Left kidney (tissue), 2 donors: Measurements from ENCODE around the gene MPZL3. TPM values are rescaled to one million over a fixed set of nuclear protein-coding genes. Genes with fewer than 3 reads are reported as not detected.
"Not testable (repeated sequence)": the region's sequence is repeated elsewhere in the genome, so short reads cannot be mapped to it uniquely, and the experiment has no call there.

ENCODE experiments used
- DNase-seq: peaks from one replicate; pipeline ENCODE4 v3.0.0-alpha.2; 2013
- polyA plus RNA-seq: library from polyadenylated mRNA; unstranded; fragments of 120-200 nt; gene quantifications from one replicate; pipeline ENCODE4 v1.2.1, GENCODE V29; 2013; ENCODE audit not compliant: insufficient read length

Gene MPZL3
- polyA plus RNA-seq, 1 donor = 6.5 TPM

DNA sequence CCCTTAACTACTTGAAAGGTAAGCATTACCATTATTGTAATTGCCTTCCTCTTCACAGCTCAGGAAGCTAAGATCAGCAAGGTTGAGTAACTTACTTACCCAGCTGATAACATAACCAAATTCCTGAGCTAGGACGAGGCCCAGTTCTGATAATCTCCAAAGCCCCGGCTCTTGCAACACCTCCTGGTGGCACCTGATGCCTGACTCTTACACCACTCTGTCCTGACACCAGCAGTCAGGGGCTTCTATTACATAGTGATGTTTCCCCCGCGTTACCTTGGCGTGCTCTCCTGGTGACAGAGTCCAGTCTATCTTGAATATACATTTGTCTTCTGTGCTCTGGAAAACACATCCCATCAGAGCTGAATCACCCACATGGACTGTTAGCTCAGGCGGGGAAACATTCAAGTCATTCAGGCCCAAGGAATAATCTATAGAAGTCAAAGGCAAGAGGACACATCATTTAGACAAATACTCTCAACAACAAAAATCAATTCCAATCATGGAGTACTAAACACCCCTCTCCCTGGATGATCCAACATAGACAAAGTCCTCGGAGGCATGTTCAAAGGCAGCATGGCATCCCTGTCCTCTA, 39.9 kb downstream of the MPZL3 start:
- DNase-seq = no peak

DNA sequence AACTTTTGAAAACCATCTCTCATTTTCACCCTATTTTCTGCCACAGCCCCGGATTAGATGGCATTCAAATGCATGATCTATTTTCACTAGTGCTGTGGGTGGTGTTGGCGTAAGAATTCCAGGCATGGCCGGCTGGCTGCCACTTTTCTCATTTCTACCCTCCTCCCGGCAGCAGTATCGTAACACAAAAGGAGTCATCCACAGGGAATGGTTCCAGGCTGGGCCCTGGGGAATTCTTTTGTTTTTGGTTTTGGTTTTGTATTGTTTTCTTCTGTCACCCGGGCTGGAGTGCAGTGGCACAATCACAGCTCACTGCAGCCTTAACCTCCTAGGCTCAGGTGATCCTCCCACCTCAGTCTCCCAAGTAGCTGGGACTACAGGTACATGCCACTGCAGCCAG, 41.2 kb downstream of the MPZL3 start:
- no peak for DNase-seq

- no peak for DNase-seq
Observed at GRCh38 chr11:118210323-118210722, 41.8 kb downstream of the MPZL3 start.

DNA sequence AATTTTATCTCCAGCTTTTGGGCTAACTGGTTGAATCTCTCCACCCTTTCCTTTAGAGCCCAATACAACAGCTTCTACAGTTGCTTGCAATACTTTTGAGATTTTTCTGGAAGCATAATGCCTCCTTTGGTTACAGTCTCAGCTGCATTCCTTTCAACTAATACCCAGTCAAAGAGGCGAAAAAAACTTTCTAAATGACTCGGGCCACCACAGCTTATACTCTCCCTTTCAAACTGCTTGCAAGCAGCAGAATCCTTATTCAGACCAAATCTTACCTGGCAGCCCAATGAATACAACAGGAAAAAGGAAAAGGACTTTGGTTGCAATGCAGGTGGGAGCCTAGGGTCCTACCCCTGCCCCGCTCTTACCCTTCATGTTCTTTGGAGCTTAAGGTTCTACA, 43.1 kb downstream of the MPZL3 start:
- DNase-seq = no peak

- no peak for DNase-seq
Observed at GRCh38 chr11:118207079-118207478, 45.1 kb downstream of the MPZL3 start.

GRCh38 chr11:118206391-118207031, 45.7 kb downstream of the MPZL3 start:
- DNase-seq = peak; percentile 24

DNA sequence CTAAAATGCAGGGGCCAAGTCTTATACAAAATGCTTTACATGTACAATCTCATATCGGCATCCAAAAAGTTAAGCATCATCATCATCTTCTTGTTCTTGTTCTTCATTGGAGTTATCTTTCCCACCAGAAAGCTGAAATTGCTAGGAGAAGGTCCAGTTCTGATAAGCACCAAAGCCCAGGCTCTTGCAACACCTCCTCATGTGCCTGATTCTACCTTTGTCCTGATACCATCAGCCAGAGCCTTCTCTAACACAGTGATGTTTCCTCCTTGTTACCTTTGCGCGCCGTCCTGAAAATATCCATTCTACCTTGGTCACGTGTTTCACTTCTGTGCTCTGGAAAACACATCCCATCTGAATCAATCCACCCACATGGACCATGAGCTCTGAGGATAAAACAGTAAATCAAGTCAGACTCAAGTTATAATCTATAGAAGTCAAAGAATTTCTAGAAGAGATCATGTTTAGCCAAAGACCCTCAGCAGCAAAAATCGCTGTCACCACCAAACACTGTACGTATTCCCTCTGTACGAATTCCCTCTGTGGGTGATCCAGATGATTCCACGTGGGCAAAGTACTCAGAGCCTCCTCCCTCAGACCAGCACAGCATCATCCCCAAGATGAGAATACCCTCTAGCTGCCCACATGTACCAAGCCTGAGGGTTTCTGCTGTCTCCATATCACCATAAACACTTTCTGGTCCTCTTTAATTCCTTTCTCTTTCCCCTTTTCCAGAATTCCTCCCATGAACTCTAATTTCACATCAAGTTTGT, 46.4 kb downstream of the MPZL3 start:
- DNase-seq = no peak

DNA sequence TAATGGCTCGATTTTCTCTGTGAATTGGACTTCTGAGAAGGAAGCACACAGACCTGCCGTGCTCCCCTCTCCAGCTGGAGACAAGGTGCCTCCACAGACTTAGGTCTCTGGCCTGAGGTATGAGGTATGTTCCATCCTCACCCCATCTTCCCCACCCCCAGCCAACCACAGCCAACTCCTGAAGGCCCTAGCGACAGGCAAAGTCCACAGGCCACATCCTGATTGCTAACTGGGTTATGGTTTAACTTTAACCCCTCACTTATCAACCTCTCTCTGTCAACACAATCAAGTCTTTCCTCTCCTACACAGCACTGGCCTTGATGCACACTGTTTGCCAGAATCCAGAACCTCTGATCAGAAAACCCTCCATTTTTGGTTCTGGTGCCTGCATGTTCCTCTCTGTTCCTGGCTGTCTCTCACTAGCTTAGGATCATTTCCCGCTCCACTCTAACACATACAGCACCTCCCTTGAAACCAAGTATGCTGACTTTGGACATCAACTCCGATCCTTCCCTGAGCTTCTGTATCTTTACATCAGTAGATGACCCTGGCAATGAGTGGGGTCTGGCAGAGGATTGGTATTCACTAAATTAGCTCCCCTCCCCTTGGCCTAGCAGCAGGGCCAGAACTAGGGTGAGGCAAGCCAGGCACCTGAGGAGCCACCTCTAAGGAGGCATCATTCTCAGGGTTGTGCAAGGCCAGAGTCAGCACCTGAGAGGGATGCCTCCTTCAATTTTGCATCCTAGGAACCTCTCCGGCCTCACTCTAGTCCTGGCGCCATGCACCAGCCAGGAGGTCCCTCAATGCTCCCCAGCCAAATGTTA, 49.4 kb downstream of the MPZL3 start:
- no peak for DNase-seq

DNA sequence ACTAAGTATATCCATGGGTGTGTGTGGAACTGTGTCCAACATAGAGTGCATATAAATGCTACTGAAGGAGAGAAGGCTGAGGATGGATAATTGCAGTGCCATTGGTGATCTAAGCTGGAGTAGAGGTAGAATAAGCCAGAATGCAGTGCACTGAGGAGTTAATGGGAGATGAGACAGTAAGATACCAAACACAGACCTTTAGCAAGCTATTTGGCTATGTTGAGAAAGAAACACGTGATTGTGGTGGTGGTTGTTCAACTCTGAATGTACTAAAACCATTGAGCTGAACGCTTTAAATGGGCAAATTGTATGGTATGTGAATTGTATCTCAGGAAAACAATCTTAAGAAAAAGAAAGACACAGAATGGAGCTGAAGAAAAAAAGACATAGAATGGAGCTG, 50.2 kb downstream of the MPZL3 start:
- DNase-seq = no peak

- no peak for DNase-seq
Observed at GRCh38 chr11:118200901-118201680, 51.1 kb downstream of the MPZL3 start.

- no peak for DNase-seq
Observed at GRCh38 chr11:118200497-118200896, 51.7 kb downstream of the MPZL3 start.

GRCh38 chr11:118199135-118199534, 53.0 kb downstream of the MPZL3 start:
- DNase-seq = no peak

GRCh38 chr11:118198370-118198769, 53.8 kb downstream of the MPZL3 start:
- DNase-seq = peak; percentile 46

- DNase-seq = no peak
Observed at GRCh38 chr11:118194835-118195627, 57.1 kb downstream of the MPZL3 start.

- no peak for DNase-seq
Observed at GRCh38 chr11:118193910-118194566, 58.1 kb downstream of the MPZL3 start.

DNA sequence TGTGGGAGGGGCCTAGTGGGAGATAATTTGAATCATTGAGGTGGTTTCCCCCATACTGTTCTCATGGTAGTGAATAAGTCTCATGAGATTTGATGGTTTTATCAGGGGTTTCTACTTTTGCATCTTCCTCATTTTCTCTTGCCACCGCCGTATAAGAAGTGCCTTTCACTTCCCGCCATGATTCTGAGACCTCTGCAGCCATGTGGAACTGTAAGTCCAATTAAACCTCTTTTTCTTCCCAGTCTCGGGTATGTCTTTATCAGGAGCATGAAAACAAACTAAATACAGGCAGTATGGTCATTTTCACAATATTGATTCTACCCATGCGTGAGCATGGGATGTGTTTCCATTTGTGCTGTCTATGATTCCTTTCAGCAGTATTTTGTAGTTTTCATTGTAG, 59.3 kb downstream of the MPZL3 start:
- not testable (repeated sequence) for DNase-seq

GRCh38 chr11:118190942-118191506, 61.1 kb downstream of the MPZL3 start:
- DNase-seq = not testable (repeated sequence)

DNA sequence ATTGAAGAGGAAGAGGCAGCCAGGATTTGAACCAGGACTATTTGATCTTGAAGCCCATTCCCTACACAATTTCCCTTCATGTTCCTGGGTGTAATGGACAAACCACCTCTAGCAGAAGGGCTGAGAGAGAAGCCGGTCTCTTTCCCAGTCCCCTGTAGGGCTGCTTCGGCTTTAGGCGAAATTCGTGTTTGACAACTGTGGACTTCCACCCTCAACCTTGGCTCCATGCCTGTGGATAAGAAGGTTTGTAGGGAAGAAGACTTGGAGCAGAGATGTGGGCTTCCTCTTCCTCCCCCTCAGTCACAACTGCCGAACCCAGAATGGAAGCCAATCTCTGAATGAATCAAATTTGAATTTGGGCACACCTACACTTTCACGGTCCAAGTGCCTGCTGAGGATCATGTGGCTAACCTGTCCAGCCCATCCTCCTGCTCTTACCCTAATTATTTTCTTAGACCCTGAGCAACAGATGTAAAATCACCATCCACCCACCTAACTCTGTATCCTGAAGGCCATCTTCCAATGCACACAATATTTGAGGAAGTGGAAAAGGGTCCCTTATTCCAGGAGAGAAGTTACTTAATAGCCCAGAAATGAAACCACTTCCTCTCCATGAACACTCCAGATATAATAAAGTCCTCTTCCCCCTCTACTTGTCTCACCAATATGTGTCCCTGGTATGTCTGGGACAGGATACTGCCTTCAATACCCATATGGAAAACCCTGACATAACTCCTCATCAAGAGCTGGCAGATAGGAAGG, 65.6 kb downstream of the MPZL3 start:
- DNase-seq = no peak
